ENCODE measurements around the gene SMPDL3B.

DNA sequence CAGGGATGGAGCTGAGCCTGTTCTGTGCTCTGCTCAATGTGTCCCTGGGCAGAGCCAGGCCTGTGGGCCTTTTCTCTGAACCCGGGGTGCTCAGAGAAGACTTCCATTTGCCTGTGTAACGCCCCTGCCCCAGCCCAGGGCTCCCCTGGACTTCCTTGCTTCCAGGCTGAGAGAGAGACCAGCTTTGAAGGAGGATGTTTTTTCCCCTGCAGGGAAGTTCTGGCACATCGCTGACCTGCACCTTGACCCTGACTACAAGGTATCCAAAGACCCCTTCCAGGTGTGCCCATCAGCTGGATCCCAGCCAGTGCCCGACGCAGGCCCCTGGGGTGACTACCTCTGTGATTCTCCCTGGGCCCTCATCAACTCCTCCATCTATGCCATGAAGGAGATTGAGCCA, 10.2 kb downstream of the SMPDL3B start:
- TF ChIP-seq YY1 (IDR thresholded peaks at IDR 0.05; ENCODE audit: insufficient read depth, insufficient read length) (no peak), SUZ12 (IDR thresholded peaks at IDR 0.05; ENCODE audit: extremely low read depth, insufficient read depth, insufficient read length) (no peak)

Measured in NT2/D1 (cell line).